GM23338 (cell line): ENCODE data around the gene ASGR1. TPM values are rescaled to one million over a fixed set of nuclear protein-coding genes. Genes with fewer than 3 reads are reported as not detected.

Experiments
- ATAC-seq: fragments of 200-7000 bp; cut with Tn5 transposase; 3 replicates; pipeline ENCODE4 v1.9.1; 2020
- DNase-seq: peaks from one replicate; pipeline ENCODE4 v3.0.0-alpha.2; 2015; ENCODE audit warnings: low spot score
- H2AFZ ChIP-seq: fragments of 200-600 bp; sonication (generic); 2 replicates; pipeline ENCODE4 v1.8.0; 2016; ENCODE audit warnings: antibody characterized with exemption, mild to moderate bottlenecking, moderate library complexity
- H3F3A ChIP-seq: fragments of 200-600 bp; sonication (generic); replicated peaks from 2 replicates; pipeline ENCODE4 v1.8.0; 2017; ENCODE audit warnings: antibody characterized with exemption, mixed run types, low read depth
- H3K27ac ChIP-seq: fragments of 200-600 bp; sonication (generic); 2 replicates; pipeline ENCODE4 v1.6.1; 2016; ENCODE audit warnings: low read depth
- H3K27me3 ChIP-seq: fragments of 200-600 bp; sonication (generic); 2 replicates; pipeline ENCODE4 v1.8.0; 2016; ENCODE audit warnings: mild to moderate bottlenecking, mixed run types, moderate library complexity; ENCODE audit not compliant: insufficient read depth
- H3K36me3 ChIP-seq: fragments of 200-600 bp; sonication (generic); 2 replicates; pipeline ENCODE4 v1.8.0; 2016; ENCODE audit warnings: mild to moderate bottlenecking; ENCODE audit not compliant: insufficient read depth
- H3K4me1 ChIP-seq: fragments of 200-600 bp; sonication (generic); 2 replicates; pipeline ENCODE4 v1.8.0; 2016; ENCODE audit warnings: mild to moderate bottlenecking, moderate library complexity; ENCODE audit not compliant: insufficient read depth
- H3K4me2 ChIP-seq: fragments of 200-600 bp; sonication (generic); 2 replicates; pipeline ENCODE4 v1.7.1; 2017; ENCODE audit warnings: mixed run types
- H3K4me3 ChIP-seq: fragments of 200-600 bp; sonication (generic); 2 replicates; pipeline ENCODE4 v1.6.1; 2016; ENCODE audit warnings: mixed run types
- H3K79me2 ChIP-seq: fragments of 200-600 bp; sonication (generic); replicated peaks from 2 replicates; pipeline ENCODE4 v1.8.0; 2017; ENCODE audit warnings: mild to moderate bottlenecking; ENCODE audit not compliant: insufficient read depth
- H3K9me2 ChIP-seq: fragments of 200-600 bp; sonication (generic); 2 replicates; pipeline ENCODE4 v1.8.0; 2017; ENCODE audit not compliant: insufficient read depth
- H4K20me1 ChIP-seq: fragments of 200-600 bp; sonication (generic); replicated peaks from 2 replicates; pipeline ENCODE4 v1.8.0; 2017; ENCODE audit warnings: mild to moderate bottlenecking; ENCODE audit not compliant: insufficient read depth
- H3K27ac Mint-ChIP-seq: 2 replicates; pipeline ENCODE4 v1.8.0; 2020; ENCODE audit warnings: inconsistent platforms, mild to moderate bottlenecking, moderate library complexity, mixed read lengths
- H3K27me3 Mint-ChIP-seq: 3 replicates; pipeline ENCODE4 v1.8.0; 2022; ENCODE audit warnings: low read depth, mild to moderate bottlenecking, moderate library complexity, mixed read lengths, inconsistent platforms; ENCODE audit not compliant: insufficient read depth, poor library complexity
- H3K36me3 Mint-ChIP-seq: 3 replicates; pipeline ENCODE4 v1.8.0; 2021; ENCODE audit warnings: low read depth, mild to moderate bottlenecking, inconsistent platforms, moderate library complexity, mixed read lengths
- H3K4me1 Mint-ChIP-seq: 3 replicates; pipeline ENCODE4 v1.8.0; 2020; ENCODE audit warnings: mild to moderate bottlenecking, inconsistent platforms, mixed read lengths
- H3K4me3 Mint-ChIP-seq: 3 replicates; pipeline ENCODE4 v1.8.0; 2021; ENCODE audit warnings: moderate library complexity, mild to moderate bottlenecking, inconsistent platforms, mixed read lengths
- H3K9me3 Mint-ChIP-seq: 3 replicates; pipeline ENCODE4 v1.8.0; 2020; ENCODE audit warnings: moderate library complexity, mild to moderate bottlenecking, inconsistent platforms, mixed read lengths
- CREB1 ChIP-seq: fragments of 250-450 bp; sonication (Bioruptor Pico); IDR thresholded peaks from 2 replicates; pipeline ENCODE4 v1.5.0; 2020; ENCODE audit warnings: low read depth, mild to moderate bottlenecking, moderate library complexity
- CTCF ChIP-seq, 2 experiments: fragments of 200-600 bp in 1 of 2; sonication (generic) in 1 of 2; conservative IDR thresholded peaks; 2 replicates each; pipeline versions ENCODE4 v1.5.1 to v1.6.1; 2016 to 2017; ENCODE audit warnings: antibody characterized with exemption in 2 of 2, low read depth in 2 of 2, mild to moderate bottlenecking in 2 of 2, moderate library complexity in 1 of 2
- ETS1 ChIP-seq: IDR thresholded peaks from 2 replicates; pipeline ENCODE4 v1.6.1; 2016; ENCODE audit warnings: antibody characterized with exemption
- EZH2 ChIP-seq: fragments of 200-600 bp; sonication (generic); IDR thresholded peaks from one replicate; pipeline ENCODE4 v1.8.0; 2017; ENCODE audit warnings: antibody characterized with exemption, mild to moderate bottlenecking, low read depth; ENCODE audit not compliant: unreplicated experiment
- EZH2phosphoT487 ChIP-seq: fragments of 200-600 bp; sonication (generic); IDR thresholded peaks from one replicate; pipeline ENCODE4 v1.8.1; 2018; ENCODE audit warnings: antibody characterized with exemption; ENCODE audit not compliant: unreplicated experiment
- JUNB ChIP-seq: IDR thresholded peaks from one replicate; pipeline ENCODE4 v1.6.1; 2016; ENCODE audit warnings: antibody characterized with exemption; ENCODE audit not compliant: unreplicated experiment
- NANOG ChIP-seq: IDR thresholded peaks from 2 replicates; pipeline ENCODE4 v1.6.1; 2016; ENCODE audit warnings: antibody characterized with exemption, borderline replicate concordance
- POLR2AphosphoS5 ChIP-seq: IDR thresholded peaks from 2 replicates; pipeline ENCODE4 v1.6.1; 2016; ENCODE audit warnings: antibody characterized with exemption, low read depth
- STAT1 ChIP-seq: IDR thresholded peaks from one replicate; pipeline ENCODE4 v1.6.1; 2016; ENCODE audit warnings: antibody characterized with exemption; ENCODE audit not compliant: unreplicated experiment
- ZNF114 ChIP-seq: fragments of 250-450 bp; sonication (Bioruptor Pico); IDR thresholded peaks from 2 replicates; pipeline ENCODE4 v1.5.0; 2020; ENCODE audit warnings: mild to moderate bottlenecking, moderate library complexity
- ZNF331 ChIP-seq: fragments of 250-450 bp; sonication (Bioruptor Pico); IDR thresholded peaks from 2 replicates; pipeline ENCODE4 v1.5.0; 2020; ENCODE audit warnings: low read depth, mild to moderate bottlenecking, moderate library complexity
- polyA plus RNA-seq: library from polyadenylated mRNA; unstranded; fragments of >200 nt; fragmentation: Nextera tagmentation; extraction: Ambion mirVana; gene quantifications from 2 replicates; pipeline ENCODE4 v1.2.1, GENCODE V29; 2016
- total RNA-seq: library from RNA; depleted of rRNA; stranded (reverse); fragments of >200 nt; shearing (Covaris generic); gene quantifications from 2 replicates; pipeline ENCODE4 v1.2.3, GENCODE V29; 2014
- TF ChIP-seq, protein P1 (sequence below): IDR thresholded peaks from one replicate; pipeline ENCODE4 v1.6.1; 2018; ENCODE audit warnings: antibody characterized with exemption; ENCODE audit not compliant: unreplicated experiment
- TF ChIP-seq, protein P2 (sequence below): fragments of 250-450 bp; sonication (Bioruptor Pico); IDR thresholded peaks from 2 replicates; pipeline ENCODE4 v1.5.0; 2020; ENCODE audit warnings: mild to moderate bottlenecking, moderate library complexity

ASGR1 gene
- total and polyA plus RNA-seq, 2 experiments from 2014 or later, result 8.3 to 9.0 TPM

- Mint-ChIP-seq H3K4me3 (no peak overlapping the region), H3K9me3 (no peaks in the 10 kb centered on the region), H3K27me3 (peaks cover 13% of the 10 kb centered on the region), H3K27ac (no peak overlapping the region), H3K4me1 (peaks cover 16% of the 10 kb centered on the region), H3K36me3 (peaks cover 65% of the 10 kb centered on the region)
- Histone ChIP-seq H3K4me3 (no peak overlapping the region), H3K4me1 (peaks cover 15% of the 10 kb centered on the region; the same call in 1 of the 2 replicates), H3K4me2 (no peak overlapping the region), H3K79me2 (peaks cover 41% of the 10 kb centered on the region), H3K36me3 (peaks cover 4% of the 10 kb centered on the region; the same call in 1 of the 2 replicates), H3K9me2 (no peaks in the 10 kb centered on the region), H2AFZ (no peak overlapping the region), H3F3A (peaks cover 2% of the 10 kb centered on the region; the same call in 1 of the 2 replicates), H3K27ac (no peak overlapping the region), H3K27me3 (no peaks in the 10 kb centered on the region), H4K20me1 (peaks cover 37% of the 10 kb centered on the region)
- TF ChIP-seq EZH2 (no peak), CTCF (conservative IDR thresholded peaks at IDR 0.05; ENCODE audit: low read depth in 2 of 2) (no peak), CREB1 (CRISPR knock-in tag) (no peak), ZNF331 (no peak), STAT1 (no peak), EZH2phosphoT487 (no peak), NANOG (no peak), JUNB (no peak), ETS1 (no peak), ZNF114 (CRISPR knock-in tag) (no peak), POLR2AphosphoS5 (no peak)
- TF ChIP-seq, protein P1, sequence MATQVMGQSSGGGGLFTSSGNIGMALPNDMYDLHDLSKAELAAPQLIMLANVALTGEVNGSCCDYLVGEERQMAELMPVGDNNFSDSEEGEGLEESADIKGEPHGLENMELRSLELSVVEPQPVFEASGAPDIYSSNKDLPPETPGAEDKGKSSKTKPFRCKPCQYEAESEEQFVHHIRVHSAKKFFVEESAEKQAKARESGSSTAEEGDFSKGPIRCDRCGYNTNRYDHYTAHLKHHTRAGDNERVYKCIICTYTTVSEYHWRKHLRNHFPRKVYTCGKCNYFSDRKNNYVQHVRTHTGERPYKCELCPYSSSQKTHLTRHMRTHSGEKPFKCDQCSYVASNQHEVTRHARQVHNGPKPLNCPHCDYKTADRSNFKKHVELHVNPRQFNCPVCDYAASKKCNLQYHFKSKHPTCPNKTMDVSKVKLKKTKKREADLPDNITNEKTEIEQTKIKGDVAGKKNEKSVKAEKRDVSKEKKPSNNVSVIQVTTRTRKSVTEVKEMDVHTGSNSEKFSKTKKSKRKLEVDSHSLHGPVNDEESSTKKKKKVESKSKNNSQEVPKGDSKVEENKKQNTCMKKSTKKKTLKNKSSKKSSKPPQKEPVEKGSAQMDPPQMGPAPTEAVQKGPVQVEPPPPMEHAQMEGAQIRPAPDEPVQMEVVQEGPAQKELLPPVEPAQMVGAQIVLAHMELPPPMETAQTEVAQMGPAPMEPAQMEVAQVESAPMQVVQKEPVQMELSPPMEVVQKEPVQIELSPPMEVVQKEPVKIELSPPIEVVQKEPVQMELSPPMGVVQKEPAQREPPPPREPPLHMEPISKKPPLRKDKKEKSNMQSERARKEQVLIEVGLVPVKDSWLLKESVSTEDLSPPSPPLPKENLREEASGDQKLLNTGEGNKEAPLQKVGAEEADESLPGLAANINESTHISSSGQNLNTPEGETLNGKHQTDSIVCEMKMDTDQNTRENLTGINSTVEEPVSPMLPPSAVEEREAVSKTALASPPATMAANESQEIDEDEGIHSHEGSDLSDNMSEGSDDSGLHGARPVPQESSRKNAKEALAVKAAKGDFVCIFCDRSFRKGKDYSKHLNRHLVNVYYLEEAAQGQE, result no peak
- TF ChIP-seq, protein P2, sequence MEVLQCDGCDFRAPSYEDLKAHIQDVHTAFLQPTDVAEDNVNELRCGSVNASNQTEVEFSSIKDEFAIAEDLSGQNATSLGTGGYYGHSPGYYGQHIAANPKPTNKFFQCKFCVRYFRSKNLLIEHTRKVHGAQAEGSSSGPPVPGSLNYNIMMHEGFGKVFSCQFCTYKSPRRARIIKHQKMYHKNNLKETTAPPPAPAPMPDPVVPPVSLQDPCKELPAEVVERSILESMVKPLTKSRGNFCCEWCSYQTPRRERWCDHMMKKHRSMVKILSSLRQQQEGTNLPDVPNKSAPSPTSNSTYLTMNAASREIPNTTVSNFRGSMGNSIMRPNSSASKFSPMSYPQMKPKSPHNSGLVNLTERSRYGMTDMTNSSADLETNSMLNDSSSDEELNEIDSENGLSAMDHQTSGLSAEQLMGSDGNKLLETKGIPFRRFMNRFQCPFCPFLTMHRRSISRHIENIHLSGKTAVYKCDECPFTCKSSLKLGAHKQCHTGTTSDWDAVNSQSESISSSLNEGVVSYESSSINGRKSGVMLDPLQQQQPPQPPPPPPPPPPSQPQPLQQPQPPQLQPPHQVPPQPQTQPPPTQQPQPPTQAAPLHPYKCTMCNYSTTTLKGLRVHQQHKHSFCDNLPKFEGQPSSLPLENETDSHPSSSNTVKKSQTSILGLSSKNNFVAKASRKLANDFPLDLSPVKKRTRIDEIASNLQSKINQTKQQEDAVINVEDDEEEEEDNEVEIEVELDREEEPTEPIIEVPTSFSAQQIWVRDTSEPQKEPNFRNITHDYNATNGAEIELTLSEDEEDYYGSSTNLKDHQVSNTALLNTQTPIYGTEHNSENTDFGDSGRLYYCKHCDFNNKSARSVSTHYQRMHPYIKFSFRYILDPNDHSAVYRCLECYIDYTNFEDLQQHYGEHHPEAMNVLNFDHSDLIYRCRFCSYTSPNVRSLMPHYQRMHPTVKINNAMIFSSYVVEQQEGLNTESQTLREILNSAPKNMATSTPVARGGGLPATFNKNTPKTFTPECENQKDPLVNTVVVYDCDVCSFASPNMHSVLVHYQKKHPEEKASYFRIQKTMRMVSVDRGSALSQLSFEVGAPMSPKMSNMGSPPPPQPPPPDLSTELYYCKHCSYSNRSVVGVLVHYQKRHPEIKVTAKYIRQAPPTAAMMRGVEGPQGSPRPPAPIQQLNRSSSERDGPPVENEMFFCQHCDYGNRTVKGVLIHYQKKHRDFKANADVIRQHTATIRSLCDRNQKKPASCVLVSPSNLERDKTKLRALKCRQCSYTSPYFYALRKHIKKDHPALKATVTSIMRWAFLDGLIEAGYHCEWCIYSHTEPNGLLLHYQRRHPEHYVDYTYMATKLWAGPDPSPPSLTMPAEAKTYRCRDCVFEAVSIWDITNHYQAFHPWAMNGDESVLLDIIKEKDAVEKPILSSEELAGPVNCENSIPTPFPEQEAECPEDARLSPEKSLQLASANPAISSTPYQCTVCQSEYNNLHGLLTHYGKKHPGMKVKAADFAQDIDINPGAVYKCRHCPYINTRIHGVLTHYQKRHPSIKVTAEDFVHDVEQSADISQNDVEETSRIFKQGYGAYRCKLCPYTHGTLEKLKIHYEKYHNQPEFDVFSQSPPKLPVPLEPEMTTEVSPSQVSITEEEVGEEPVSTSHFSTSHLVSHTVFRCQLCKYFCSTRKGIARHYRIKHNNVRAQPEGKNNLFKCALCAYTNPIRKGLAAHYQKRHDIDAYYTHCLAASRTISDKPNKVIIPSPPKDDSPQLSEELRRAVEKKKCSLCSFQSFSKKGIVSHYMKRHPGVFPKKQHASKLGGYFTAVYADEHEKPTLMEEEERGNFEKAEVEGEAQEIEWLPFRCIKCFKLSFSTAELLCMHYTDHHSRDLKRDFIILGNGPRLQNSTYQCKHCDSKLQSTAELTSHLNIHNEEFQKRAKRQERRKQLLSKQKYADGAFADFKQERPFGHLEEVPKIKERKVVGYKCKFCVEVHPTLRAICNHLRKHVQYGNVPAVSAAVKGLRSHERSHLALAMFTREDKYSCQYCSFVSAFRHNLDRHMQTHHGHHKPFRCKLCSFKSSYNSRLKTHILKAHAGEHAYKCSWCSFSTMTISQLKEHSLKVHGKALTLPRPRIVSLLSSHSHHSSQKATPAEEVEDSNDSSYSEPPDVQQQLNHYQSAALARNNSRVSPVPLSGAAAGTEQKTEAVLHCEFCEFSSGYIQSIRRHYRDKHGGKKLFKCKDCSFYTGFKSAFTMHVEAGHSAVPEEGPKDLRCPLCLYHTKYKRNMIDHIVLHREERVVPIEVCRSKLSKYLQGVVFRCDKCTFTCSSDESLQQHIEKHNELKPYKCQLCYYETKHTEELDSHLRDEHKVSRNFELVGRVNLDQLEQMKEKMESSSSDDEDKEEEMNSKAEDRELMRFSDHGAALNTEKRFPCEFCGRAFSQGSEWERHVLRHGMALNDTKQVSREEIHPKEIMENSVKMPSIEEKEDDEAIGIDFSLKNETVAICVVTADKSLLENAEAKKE (CRISPR knock-in tag), result no peak
- no peak for DNase-seq
- ATAC-seq, result no peak
These were observed 49.8 kb upstream of the ASGR1 start for GRCh38 chr17:7228920-7229319.
